ENCODE measurements around the gene MT3.

The MT3 gene

GRCh38 chr16:56589141-56590039, at the start of gene MT3:
TSS of gene MT3 (plus strand) at chr16:56589528. CDS start at chr16:56589591, 63 bp downstream.
- Histone ChIP-seq H3K4me1 (ENCODE audit: control insufficient read depth, insufficient read depth, low read length) (no peaks in the 10 kb centered on the region), H3K4me3 (ENCODE audit: low read depth, low read length) (peak within 1 kb of the TSS; percentile 25), H3K9me3 (ENCODE audit: control insufficient read depth, insufficient read depth, low read depth, low read length) (no peaks in the 10 kb centered on the region), H3K27ac (ENCODE audit: extremely low read depth, low read depth, low read length) (no peak within 1 kb of the TSS), H3K36me3 (ENCODE audit: control insufficient read depth in 2 of 2, insufficient read depth in 1 of 2, low read length in 2 of 2) (no peaks in the 10 kb centered on the region)
- POLR2A ChIA-PET = no interaction called here
- CTCF ChIA-PET = interaction anchor here (0.6 to 1.3 kb wide), 2 partner anchors 13 to 72 kb away, joined by 3 read pairs; no protein-coding TSS in a partner anchor
- TF ChIP-seq ATF2 (tag by site-specific recombination; IDR thresholded peaks at IDR 0.05; ENCODE audit: low read depth) = no peak
- no peak for TF ChIP-seq ZNF362 (tag by site-specific recombination; IDR thresholded peaks at IDR 0.05)
- TF ChIP-seq ZNF433 (tag by site-specific recombination; IDR thresholded peaks at IDR 0.05; ENCODE audit: low read depth) = no peak
- TF ChIP-seq KLF8 (tag by site-specific recombination; IDR thresholded peaks at IDR 0.05) = no peak
- TF ChIP-seq ZNF830 (tag by site-specific recombination; IDR thresholded peaks at IDR 0.05; ENCODE audit: low read depth) = no peak
- no peak for TF ChIP-seq ZNF843 (tag by site-specific recombination; IDR thresholded peaks at IDR 0.05)
- no peak for TF ChIP-seq SP2 (tag by site-specific recombination; IDR thresholded peaks at IDR 0.05)
- no peak for TF ChIP-seq ZNF398 (tag by site-specific recombination; IDR thresholded peaks at IDR 0.05)
- no peak for TF ChIP-seq ZNF514 (tag by site-specific recombination; IDR thresholded peaks at IDR 0.05)
- TF ChIP-seq ZSCAN30 (tag by site-specific recombination; IDR thresholded peaks at IDR 0.05) = no peak
- TF ChIP-seq ZNF600 (tag by site-specific recombination; IDR thresholded peaks at IDR 0.05) = no peak
- no peak for TF ChIP-seq ZNF785 (tag by site-specific recombination; IDR thresholded peaks at IDR 0.05)
- no peak for TF ChIP-seq ZNF677 (tag by site-specific recombination; IDR thresholded peaks at IDR 0.05)
- TF ChIP-seq ZNF544 (tag by site-specific recombination; IDR thresholded peaks at IDR 0.05) = no peak
- TF ChIP-seq ZNF660 (tag by site-specific recombination; IDR thresholded peaks at IDR 0.05) = no peak
- TF ChIP-seq EGR2 (tag by site-specific recombination; IDR thresholded peaks at IDR 0.05; ENCODE audit: low read depth) = no peak
- TF ChIP-seq ZNF423 (tag by site-specific recombination; IDR thresholded peaks at IDR 0.05) = no peak
- no peak for TF ChIP-seq ZFHX2 (tag by site-specific recombination; conservative IDR thresholded peaks at IDR 0.05)
- no peak for TF ChIP-seq ZFP37 (tag by site-specific recombination; IDR thresholded peaks at IDR 0.05)

GRCh38 chr16:56539656-56540055, 49.7 kb upstream of the MT3 start:
- H3K4me3 ChIP-seq (ENCODE audit: low read depth, low read length) = no peak overlapping the region
- ChIA-PET CTCF (no interaction called here), POLR2A (no interaction called here)
- no peaks in the 10 kb centered on the region for H3K9me3 ChIP-seq (ENCODE audit: control insufficient read depth, insufficient read depth, low read depth, low read length)
- TF ChIP-seq GFI1B (tag by site-specific recombination; IDR thresholded peaks at IDR 0.05) (no peak), PATZ1 (tag by site-specific recombination; IDR thresholded peaks at IDR 0.05) (no peak), SCRT2 (tag by site-specific recombination; IDR thresholded peaks at IDR 0.05) (no peak), ZNF366 (tag by site-specific recombination; conservative IDR thresholded peaks at IDR 0.05) (no peak), ZNF639 (tag by site-specific recombination; IDR thresholded peaks at IDR 0.05) (no peak), ZNF324 (tag by site-specific recombination; IDR thresholded peaks at IDR 0.05) (no peak), SP3 (tag by site-specific recombination; IDR thresholded peaks at IDR 0.05) (no peak), BCL11A (tag by site-specific recombination; IDR thresholded peaks at IDR 0.05; ENCODE audit: low read depth) (no peak), ZNF223 (tag by site-specific recombination; IDR thresholded peaks at IDR 0.05) (no peak)
- H3K27ac ChIP-seq (ENCODE audit: extremely low read depth, low read depth, low read length) = no peak overlapping the region
- H3K36me3 ChIP-seq (ENCODE audit: control insufficient read depth in 2 of 2, insufficient read depth in 1 of 2, low read length in 2 of 2) = no peaks in the 10 kb centered on the region
- H3K4me1 ChIP-seq (ENCODE audit: control insufficient read depth, insufficient read depth, low read length) = no peaks in the 10 kb centered on the region

Measured in HEK293 (cell line).